ENCODE data around the gene CCR7. TPM values are rescaled to one million over a fixed set of nuclear protein-coding genes. Genes with fewer than 3 reads are reported as not detected.
"Not testable (repeated sequence)": the region's sequence is repeated elsewhere in the genome, so short reads cannot be mapped to it uniquely, and the experiment has no call there.

CCR7 gene
- total RNA-seq, 3 donors from 2014 or later: 0.16 to 1.0 (median 0.33) TPM

DNA sequence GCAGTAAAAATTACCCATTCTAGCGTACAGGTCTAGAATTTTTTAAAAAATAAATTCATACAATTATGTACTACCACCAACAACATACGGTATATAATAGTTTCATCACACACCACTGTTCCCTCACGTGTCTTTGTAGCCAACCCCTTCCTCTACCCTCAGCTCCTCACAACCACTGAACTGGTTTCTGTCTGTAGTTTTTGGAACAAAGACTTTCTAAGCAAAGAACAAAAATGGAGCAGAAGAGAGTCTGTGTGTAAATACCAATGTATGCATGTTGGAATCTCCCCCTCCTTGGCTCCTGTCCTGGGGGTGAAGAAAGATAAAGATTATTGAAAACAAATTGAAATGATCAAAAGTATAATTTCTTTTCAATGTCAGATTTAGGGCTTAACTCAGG lies 31.9 kb upstream of the CCR7 start:
- DNase-seq (ENCODE audit: low spot score in 2 of 2): no peak
- Histone ChIP-seq H3K36me3 (no peaks in the 10 kb centered on the region), H3K27ac (no peak overlapping the region), H3K4me3 (no peak overlapping the region), H3K4me1 (no peaks in the 10 kb centered on the region), H3K27me3 (no peaks in the 10 kb centered on the region), H3K9me3 (no peaks in the 10 kb centered on the region)
- intact Hi-C loops (cut with DNase I; ENCODE audit: low total_unique reads): no loop called here
- TF ChIP-seq POLR2A (IDR thresholded peaks at IDR 0.05): no peak
- TF ChIP-seq, protein P1, sequence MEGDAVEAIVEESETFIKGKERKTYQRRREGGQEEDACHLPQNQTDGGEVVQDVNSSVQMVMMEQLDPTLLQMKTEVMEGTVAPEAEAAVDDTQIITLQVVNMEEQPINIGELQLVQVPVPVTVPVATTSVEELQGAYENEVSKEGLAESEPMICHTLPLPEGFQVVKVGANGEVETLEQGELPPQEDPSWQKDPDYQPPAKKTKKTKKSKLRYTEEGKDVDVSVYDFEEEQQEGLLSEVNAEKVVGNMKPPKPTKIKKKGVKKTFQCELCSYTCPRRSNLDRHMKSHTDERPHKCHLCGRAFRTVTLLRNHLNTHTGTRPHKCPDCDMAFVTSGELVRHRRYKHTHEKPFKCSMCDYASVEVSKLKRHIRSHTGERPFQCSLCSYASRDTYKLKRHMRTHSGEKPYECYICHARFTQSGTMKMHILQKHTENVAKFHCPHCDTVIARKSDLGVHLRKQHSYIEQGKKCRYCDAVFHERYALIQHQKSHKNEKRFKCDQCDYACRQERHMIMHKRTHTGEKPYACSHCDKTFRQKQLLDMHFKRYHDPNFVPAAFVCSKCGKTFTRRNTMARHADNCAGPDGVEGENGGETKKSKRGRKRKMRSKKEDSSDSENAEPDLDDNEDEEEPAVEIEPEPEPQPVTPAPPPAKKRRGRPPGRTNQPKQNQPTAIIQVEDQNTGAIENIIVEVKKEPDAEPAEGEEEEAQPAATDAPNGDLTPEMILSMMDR (IDR thresholded peaks at IDR 0.05): no peak
- TF ChIP-seq POLR2AphosphoS5 (IDR thresholded peaks at IDR 0.05): no peak

DNA sequence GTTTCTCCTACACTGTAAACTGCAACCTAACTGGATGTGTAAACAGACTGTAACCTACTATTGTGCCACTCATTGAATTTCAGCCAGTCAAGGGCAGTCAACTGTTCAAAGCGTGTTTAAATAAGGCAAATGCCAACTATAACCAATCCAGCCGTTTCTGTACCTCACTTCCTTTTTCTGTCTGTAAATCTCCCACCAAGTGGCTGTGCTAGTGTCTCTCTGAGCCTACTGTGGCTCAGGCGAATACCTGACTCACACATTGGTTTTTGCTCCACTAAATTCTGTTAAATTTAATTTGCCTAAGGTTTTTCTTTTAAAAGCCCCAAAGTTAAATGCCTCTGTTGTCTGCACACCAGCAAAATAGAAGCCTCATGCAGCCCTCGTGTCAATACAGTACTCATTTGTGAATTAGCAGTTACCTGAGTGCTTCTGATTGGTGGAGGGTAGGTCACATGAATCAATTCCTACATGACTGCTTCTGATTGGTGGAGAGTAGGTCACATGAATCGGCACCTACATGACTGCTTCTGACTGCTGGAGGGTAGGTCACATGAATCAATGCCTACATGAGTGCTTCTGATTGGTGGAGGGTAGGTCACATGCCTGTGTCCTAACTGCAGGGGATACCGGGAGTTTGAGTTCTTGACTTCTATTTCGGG lies 31.1 kb upstream of the CCR7 start:
- no peak for DNase-seq (ENCODE audit: low spot score in 2 of 2)
- Histone ChIP-seq H3K36me3 (no peaks in the 10 kb centered on the region), H3K4me1 (no peaks in the 10 kb centered on the region), H3K27me3 (no peaks in the 10 kb centered on the region), H3K9me3 (no peaks in the 10 kb centered on the region), H3K4me3 (no peak overlapping the region), H3K27ac (peak overlapping the region in 1 of 2 donors; percentile 16)
- TF ChIP-seq POLR2A (IDR thresholded peaks at IDR 0.05) (no peak), POLR2AphosphoS5 (IDR thresholded peaks at IDR 0.05) (no peak)
- TF ChIP-seq, protein P1 (IDR thresholded peaks at IDR 0.05): no peak
- intact Hi-C loops (cut with DNase I; ENCODE audit: low total_unique reads): no loop called here

DNA sequence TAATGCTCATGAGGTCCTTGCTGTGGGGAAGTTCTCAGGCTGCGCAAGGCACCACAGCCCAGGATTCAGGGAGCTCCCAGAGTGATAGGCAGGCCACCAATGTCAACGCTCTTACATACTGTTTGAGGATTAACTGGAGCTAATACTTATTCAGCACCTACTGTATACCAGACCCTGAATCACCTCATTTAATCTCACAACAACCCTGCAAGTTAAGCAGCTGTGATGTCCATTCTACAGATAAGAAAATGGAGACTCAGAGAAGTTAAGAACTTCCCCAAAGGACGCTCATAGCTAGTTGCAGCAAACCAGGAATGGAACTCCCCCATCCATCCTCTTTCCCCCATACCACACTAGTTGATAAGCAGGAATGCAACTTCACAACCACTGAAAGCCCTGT lies 25.5 kb upstream of the CCR7 start:
- intact Hi-C loops (cut with DNase I; ENCODE audit: low total_unique reads): no loop called here
- no peaks in the 10 kb centered on the region for H3K36me3 ChIP-seq
- no peaks in the 10 kb centered on the region for H3K9me3 ChIP-seq
- no peak for DNase-seq (ENCODE audit: low spot score in 2 of 2)
- no peak overlapping the region for H3K27ac ChIP-seq
- H3K4me3 ChIP-seq: no peak overlapping the region
- no peaks in the 10 kb centered on the region for H3K4me1 ChIP-seq
- no peak for TF ChIP-seq POLR2AphosphoS5 (IDR thresholded peaks at IDR 0.05)
- TF ChIP-seq, protein P1 (IDR thresholded peaks at IDR 0.05): no peak
- TF ChIP-seq POLR2A (IDR thresholded peaks at IDR 0.05): no peak
- no peaks in the 10 kb centered on the region for H3K27me3 ChIP-seq

DNA sequence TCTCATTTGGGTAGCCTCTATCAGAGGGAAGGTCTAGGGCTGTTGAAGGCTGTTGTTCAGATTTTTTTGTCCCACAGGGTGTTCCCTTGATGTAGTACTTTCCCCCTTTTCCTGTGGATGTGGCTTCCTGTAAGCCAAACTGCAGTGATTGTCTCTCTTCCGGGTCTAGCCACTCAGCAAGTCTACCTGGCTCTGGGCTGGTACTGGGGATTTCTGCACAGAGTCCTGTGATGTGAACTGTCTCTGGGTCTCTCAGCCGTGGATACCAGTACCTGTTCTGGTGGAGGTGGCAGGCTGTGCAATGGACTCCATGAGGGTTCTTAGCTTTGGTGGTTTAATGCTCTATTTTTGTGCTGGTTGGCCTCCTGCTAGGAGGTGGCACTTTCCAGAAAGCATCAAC lies 23.3 kb upstream of the CCR7 start:
- no peak for DNase-seq (ENCODE audit: low spot score in 2 of 2)
- Histone ChIP-seq H3K4me3 (no peak overlapping the region), H3K36me3 (no peaks in the 10 kb centered on the region), H3K4me1 (no peaks in the 10 kb centered on the region), H3K27ac (no peak overlapping the region), H3K9me3 (peaks cover 0 to 5% of the 10 kb centered on the region in 2 donors), H3K27me3 (no peaks in the 10 kb centered on the region)
- intact Hi-C loops (cut with DNase I; ENCODE audit: low total_unique reads): no loop called here
- TF ChIP-seq, protein P1 (IDR thresholded peaks at IDR 0.05): no peak
- TF ChIP-seq POLR2AphosphoS5 (IDR thresholded peaks at IDR 0.05) (no peak), POLR2A (IDR thresholded peaks at IDR 0.05) (no peak)

DNA sequence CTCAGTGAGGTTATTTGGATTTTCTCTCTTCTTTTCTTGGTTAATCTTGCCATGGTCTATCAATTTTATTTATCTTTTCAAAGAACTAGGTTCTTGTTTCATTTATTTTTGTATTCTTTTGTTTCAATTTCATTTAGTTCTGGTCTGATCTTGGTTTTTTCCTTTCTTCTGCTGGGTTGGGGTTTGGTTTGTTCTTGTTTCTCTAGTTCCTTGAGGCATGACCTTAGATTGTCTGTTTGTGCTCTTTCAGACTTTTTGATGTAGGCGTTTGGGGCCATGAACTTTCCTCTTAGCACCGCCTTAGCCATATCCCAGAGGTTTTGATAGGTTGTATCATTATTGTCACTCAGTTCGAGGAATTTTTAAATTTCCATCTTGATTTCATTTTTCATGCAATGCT lies 21.0 kb upstream of the CCR7 start:
- H3K36me3 ChIP-seq; H3K9me3 ChIP-seq; intact Hi-C loops (cut with DNase I; ENCODE audit: low total_unique reads); H3K27me3 ChIP-seq; H3K27ac ChIP-seq; DNase-seq (ENCODE audit: low spot score in 2 of 2); H3K4me3 ChIP-seq: not testable (repeated sequence)
- H3K4me1 ChIP-seq: peaks cover 0 to 11% of the 10 kb centered on the region in 2 donors

DNA sequence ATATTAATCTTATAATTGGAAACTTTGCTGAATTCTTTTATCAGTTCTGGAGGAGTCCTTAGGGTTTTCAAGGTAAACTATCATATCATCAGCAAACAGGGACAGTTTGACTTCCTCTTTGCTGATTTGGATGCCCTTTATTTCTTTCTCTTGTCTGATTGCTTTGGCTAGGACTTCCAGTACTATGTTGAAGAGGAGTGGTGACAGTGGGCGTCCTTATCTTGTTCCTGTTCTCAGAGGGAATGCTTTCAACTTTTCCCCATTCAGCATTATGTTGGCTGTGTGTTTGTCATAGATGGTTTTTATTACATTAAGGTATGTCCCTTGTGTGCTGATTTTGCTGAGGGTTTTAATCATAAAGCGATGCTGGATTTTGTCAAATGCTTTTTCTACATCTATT lies 19.7 kb upstream of the CCR7 start:
- H3K36me3 ChIP-seq; H3K4me3 ChIP-seq; H3K27me3 ChIP-seq; intact Hi-C loops (cut with DNase I; ENCODE audit: low total_unique reads); H3K9me3 ChIP-seq; DNase-seq (ENCODE audit: low spot score in 2 of 2); H3K27ac ChIP-seq: not testable (repeated sequence)
- H3K4me1 ChIP-seq: peaks cover 0 to 11% of the 10 kb centered on the region in 2 donors
